ENCODE data around the gene ERICH2.

DNA sequence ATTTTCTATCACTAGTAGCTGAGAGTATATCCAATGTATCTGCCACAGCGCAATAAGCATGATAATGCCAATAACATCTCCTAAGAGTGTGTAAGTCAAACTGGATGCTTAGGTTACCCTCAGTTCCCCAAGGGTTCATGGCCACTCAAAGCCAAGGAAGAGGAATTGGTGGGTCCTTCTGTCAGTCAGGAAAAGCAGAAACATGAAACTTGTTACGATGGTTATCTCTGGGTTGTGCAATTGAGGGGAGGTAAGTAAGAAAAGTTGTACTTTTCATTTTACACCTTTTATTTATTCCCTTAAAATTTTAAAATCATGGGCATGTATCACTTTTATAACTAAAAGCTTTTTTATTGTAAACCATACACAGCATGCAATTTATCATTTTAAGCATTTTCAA, 36.4 kb downstream of the ERICH2 start:
- TF ChIP-seq, protein P1, sequence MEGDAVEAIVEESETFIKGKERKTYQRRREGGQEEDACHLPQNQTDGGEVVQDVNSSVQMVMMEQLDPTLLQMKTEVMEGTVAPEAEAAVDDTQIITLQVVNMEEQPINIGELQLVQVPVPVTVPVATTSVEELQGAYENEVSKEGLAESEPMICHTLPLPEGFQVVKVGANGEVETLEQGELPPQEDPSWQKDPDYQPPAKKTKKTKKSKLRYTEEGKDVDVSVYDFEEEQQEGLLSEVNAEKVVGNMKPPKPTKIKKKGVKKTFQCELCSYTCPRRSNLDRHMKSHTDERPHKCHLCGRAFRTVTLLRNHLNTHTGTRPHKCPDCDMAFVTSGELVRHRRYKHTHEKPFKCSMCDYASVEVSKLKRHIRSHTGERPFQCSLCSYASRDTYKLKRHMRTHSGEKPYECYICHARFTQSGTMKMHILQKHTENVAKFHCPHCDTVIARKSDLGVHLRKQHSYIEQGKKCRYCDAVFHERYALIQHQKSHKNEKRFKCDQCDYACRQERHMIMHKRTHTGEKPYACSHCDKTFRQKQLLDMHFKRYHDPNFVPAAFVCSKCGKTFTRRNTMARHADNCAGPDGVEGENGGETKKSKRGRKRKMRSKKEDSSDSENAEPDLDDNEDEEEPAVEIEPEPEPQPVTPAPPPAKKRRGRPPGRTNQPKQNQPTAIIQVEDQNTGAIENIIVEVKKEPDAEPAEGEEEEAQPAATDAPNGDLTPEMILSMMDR (IDR thresholded peaks at IDR 0.05; ENCODE audit: low read length): no peak
- TF ChIP-seq EZH2 (optimal IDR thresholded peaks at IDR 0.05; ENCODE audit: low read depth, low read length): no peak
